Activated naive CD4-positive, alpha-beta T cell treated with anti-CD3 and anti-CD28 coated beads, Interleukin-2, amount 50 U/mL, for 24 hours (primary cell): ENCODE data around the gene SPC24.
"Not testable (repeated sequence)": the region's sequence is repeated elsewhere in the genome, so short reads cannot be mapped to it uniquely, and the experiment has no call there.

Experiments used
- H3K27ac Mint-ChIP-seq: one replicate; pipeline ENCODE4 v1.8.0; 2021; ENCODE audit warnings: mild to moderate bottlenecking, mixed read lengths
- H3K27me3 Mint-ChIP-seq: one replicate; pipeline ENCODE4 v1.8.0; 2021; ENCODE audit warnings: mixed read lengths
- H3K36me3 Mint-ChIP-seq: one replicate; pipeline ENCODE4 v1.8.0; 2021; ENCODE audit warnings: mixed read lengths
- H3K4me1 Mint-ChIP-seq: one replicate; pipeline ENCODE4 v1.8.0; 2021; ENCODE audit warnings: mixed read lengths
- H3K4me3 Mint-ChIP-seq: one replicate; pipeline ENCODE4 v1.8.0; 2021; ENCODE audit warnings: mild to moderate bottlenecking, mixed read lengths
- H3K9me3 Mint-ChIP-seq: one replicate; pipeline ENCODE4 v1.8.0; 2021; ENCODE audit warnings: mixed read lengths

The SPC24 gene

GRCh38 chr19:11127905-11128304, 27.7 kb downstream of the SPC24 start:
- Mint-ChIP-seq H3K4me1 (no peaks in the 10 kb centered on the region), H3K36me3 (peaks cover 11% of the 10 kb centered on the region), H3K27ac (no peak overlapping the region), H3K27me3 (no peaks in the 10 kb centered on the region), H3K9me3 (no peaks in the 10 kb centered on the region), H3K4me3 (no peak overlapping the region)

DNA sequence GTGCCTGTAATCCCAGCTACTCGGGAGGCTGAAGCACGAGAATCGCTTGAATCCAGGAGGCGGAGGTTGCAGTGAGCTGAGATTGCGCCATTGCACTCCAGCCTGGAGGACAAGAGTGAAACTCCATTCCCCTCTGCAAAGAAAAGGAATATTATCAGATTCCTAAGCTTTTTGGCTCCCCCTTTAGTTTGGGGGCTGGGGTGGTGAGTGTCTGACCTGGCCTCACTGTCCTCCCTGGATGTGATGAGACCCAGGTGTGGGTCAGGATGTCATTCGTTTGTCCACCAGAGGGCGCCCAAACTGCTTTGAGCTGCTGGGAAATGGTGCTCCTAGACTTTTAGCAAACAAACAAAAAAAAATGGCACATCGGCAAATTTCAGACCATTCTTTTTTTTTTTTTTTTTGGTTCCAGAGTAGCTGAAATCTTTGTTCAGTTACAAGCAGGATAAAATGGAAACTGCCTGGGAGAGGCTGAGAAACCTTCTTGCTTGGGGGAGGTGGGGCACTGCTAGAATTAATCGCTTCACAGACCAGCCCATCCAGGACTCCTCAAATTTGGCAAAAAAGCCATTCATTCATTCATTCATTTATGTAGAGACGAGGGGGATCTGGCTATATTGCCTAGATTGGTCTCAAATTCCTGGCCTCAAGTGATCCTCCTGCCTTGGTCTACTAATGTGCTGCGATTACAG, 29.4 kb downstream of the SPC24 start:
- H3K27me3 Mint-ChIP-seq: no peaks in the 10 kb centered on the region
- H3K27ac Mint-ChIP-seq: no peak overlapping the region
- peaks cover 10% of the 10 kb centered on the region for H3K36me3 Mint-ChIP-seq
- H3K9me3 Mint-ChIP-seq: no peaks in the 10 kb centered on the region
- no peaks in the 10 kb centered on the region for H3K4me1 Mint-ChIP-seq
- H3K4me3 Mint-ChIP-seq: no peak overlapping the region

- peaks cover 12% of the 10 kb centered on the region for H3K36me3 Mint-ChIP-seq
- H3K27me3 Mint-ChIP-seq, H3K9me3 Mint-ChIP-seq, H3K4me3 Mint-ChIP-seq, H3K27ac Mint-ChIP-seq, H3K4me1 Mint-ChIP-seq: not testable (repeated sequence)
These were observed 31.4 kb downstream of the SPC24 start for GRCh38 chr19:11124157-11124556.

- no peak overlapping the region for H3K27ac Mint-ChIP-seq
- H3K36me3 Mint-ChIP-seq: peaks cover 12% of the 10 kb centered on the region
- H3K9me3 Mint-ChIP-seq: no peaks in the 10 kb centered on the region
These were observed 32.5 kb downstream of the SPC24 start for GRCh38 chr19:11123114-11123513.

DNA sequence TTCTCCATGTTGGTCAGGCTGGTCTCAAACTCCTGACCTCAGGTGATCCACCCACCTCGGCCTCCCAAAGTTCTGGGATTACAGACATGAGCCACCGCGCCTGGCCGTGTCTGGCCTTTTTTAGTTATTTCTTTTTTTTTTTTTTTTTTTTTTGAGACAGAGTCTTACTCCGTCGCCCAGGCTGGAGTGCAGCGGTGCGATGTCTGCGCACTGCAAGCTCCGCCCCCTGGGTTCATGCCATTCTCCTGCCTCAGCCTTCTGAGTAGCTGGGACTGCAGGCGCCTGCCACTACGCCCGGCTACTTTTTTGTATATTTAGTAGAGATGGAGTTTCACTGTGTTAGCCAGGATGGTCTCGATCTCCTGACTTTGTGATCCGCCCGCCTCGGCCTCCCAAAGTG, 33.6 kb downstream of the SPC24 start:
- H3K27me3 Mint-ChIP-seq, H3K4me3 Mint-ChIP-seq, H3K27ac Mint-ChIP-seq, H3K4me1 Mint-ChIP-seq, H3K36me3 Mint-ChIP-seq, H3K9me3 Mint-ChIP-seq: not testable (repeated sequence)

More at GRCh38 chr19:11123114-11123513, 32.5 kb downstream of the SPC24 start:
- Mint-ChIP-seq H3K4me1 (no peaks in the 10 kb centered on the region), H3K27me3 (no peaks in the 10 kb centered on the region), H3K4me3 (no peak overlapping the region)

GRCh38 chr19:11116507-11116906, 39.1 kb downstream of the SPC24 start:
- H3K9me3 Mint-ChIP-seq: no peaks in the 10 kb centered on the region
- no peak overlapping the region for H3K4me3 Mint-ChIP-seq
- H3K36me3 Mint-ChIP-seq: peaks cover 12% of the 10 kb centered on the region
- no peaks in the 10 kb centered on the region for H3K4me1 Mint-ChIP-seq
- H3K27me3 Mint-ChIP-seq: no peaks in the 10 kb centered on the region
- H3K27ac Mint-ChIP-seq: no peak overlapping the region

GRCh38 chr19:11115895-11116446, 39.6 kb downstream of the SPC24 start:
- H3K27ac Mint-ChIP-seq: peak overlapping the region; percentile 12
- H3K36me3 Mint-ChIP-seq: peaks cover 10% of the 10 kb centered on the region
- no peaks in the 10 kb centered on the region for H3K9me3 Mint-ChIP-seq
- no peaks in the 10 kb centered on the region for H3K27me3 Mint-ChIP-seq
- no peaks in the 10 kb centered on the region for H3K4me1 Mint-ChIP-seq
- no peak overlapping the region for H3K4me3 Mint-ChIP-seq

- peaks cover 7% of the 10 kb centered on the region for H3K36me3 Mint-ChIP-seq
- H3K9me3 Mint-ChIP-seq: no peaks in the 10 kb centered on the region
- no peaks in the 10 kb centered on the region for H3K27me3 Mint-ChIP-seq
- H3K4me1 Mint-ChIP-seq: no peaks in the 10 kb centered on the region
- H3K4me3 Mint-ChIP-seq: no peak overlapping the region
- no peak overlapping the region for H3K27ac Mint-ChIP-seq
These were observed 40.5 kb downstream of the SPC24 start for GRCh38 chr19:11115042-11115441.

DNA sequence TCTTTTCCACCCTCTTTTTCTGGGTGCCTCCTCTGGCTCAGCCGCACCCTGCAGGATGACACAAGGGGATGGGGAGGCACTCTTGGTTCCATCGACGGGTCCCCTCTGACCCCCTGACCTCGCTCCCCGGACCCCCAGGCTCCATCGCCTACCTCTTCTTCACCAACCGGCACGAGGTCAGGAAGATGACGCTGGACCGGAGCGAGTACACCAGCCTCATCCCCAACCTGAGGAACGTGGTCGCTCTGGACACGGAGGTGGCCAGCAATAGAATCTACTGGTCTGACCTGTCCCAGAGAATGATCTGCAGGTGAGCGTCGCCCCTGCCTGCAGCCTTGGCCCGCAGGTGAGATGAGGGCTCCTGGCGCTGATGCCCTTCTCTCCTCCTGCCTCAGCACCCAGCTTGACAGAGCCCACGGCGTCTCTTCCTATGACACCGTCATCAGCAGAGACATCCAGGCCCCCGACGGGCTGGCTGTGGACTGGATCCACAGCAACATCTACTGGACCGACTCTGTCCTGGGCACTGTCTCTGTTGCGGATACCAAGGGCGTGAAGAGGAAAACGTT, 42.4 kb downstream of the SPC24 start:
- Mint-ChIP-seq H3K4me3 (no peak overlapping the region), H3K4me1 (no peaks in the 10 kb centered on the region), H3K27ac (peak overlapping the region; percentile 59), H3K27me3 (no peaks in the 10 kb centered on the region), H3K36me3 (peaks cover 13% of the 10 kb centered on the region), H3K9me3 (no peaks in the 10 kb centered on the region)

DNA sequence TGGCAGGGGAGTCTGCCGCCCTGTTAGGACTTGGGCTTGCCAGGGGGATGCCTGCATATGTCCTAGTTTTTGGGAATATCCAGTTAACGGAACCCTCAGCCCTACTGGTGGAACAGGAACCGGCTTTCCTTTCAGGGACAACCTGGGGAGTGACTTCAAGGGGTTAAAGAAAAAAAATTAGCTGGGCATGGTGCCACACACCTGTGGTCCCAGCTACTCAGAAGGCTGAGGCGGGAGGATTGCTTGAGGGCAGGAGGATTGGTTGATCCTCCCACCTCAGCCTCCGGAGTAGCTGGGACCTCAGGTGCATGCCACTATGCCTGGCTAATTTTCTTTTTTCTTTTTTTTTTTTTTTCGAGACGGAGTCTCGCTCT, 43.8 kb downstream of the SPC24 start:
- Mint-ChIP-seq H3K36me3 (peaks cover 11% of the 10 kb centered on the region), H3K27ac (no peak overlapping the region), H3K27me3 (no peaks in the 10 kb centered on the region), H3K4me3 (no peak overlapping the region), H3K9me3 (no peaks in the 10 kb centered on the region), H3K4me1 (no peaks in the 10 kb centered on the region)

DNA sequence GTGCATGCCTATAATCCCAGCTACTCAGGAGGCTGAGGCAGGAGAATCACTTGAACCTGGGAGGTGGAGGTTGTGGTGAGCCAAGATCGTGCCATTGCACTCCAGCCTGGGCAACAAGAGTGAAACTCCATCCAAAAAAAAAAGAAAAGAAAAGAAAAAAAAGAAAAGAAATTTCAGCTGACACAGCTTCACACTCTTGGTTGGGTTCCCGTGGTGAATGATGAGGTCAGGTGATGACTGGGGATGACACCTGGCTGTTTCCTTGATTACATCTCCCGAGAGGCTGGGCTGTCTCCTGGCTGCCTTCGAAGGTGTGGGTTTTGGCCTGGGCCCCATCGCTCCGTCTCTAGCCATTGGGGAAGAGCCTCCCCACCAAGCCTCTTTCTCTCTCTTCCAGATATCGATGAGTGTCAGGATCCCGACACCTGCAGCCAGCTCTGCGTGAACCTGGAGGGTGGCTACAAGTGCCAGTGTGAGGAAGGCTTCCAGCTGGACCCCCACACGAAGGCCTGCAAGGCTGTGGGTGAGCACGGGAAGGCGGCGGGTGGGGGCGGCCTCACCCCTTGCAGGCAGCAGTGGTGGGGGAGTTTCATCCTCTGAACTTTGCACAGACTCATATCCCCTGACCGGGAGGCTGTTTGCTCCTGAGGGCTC, 44.3 kb downstream of the SPC24 start:
- H3K4me1 Mint-ChIP-seq: no peaks in the 10 kb centered on the region
- peaks cover 10% of the 10 kb centered on the region for H3K36me3 Mint-ChIP-seq
- no peak overlapping the region for H3K27ac Mint-ChIP-seq
- H3K4me3 Mint-ChIP-seq: no peak overlapping the region
- no peaks in the 10 kb centered on the region for H3K9me3 Mint-ChIP-seq
- no peaks in the 10 kb centered on the region for H3K27me3 Mint-ChIP-seq

DNA sequence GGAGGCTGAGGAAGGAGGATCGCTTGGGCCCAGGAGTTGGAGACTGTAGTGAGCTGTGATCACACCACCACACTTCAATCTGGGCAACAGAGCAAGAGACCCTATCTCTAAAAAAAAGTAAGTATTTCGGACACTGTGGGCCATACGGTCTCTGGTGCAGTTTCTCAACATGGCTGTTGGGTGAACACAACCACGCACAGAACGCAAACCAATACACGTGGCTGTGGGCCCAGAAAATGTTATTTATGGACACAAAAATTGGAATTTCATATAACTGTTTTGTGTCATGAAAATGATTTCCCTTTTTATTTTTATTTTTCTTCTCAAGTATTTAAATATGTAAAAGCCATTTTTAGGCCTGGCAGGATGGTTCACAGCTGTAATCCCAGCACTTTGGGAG, 46.8 kb downstream of the SPC24 start:
- Mint-ChIP-seq H3K27ac (no peak overlapping the region), H3K4me1 (no peaks in the 10 kb centered on the region), H3K9me3 (no peaks in the 10 kb centered on the region), H3K27me3 (no peaks in the 10 kb centered on the region), H3K4me3 (no peak overlapping the region), H3K36me3 (peaks cover 12% of the 10 kb centered on the region)

- H3K27ac Mint-ChIP-seq: no peak overlapping the region
- no peaks in the 10 kb centered on the region for H3K9me3 Mint-ChIP-seq
- no peaks in the 10 kb centered on the region for H3K4me1 Mint-ChIP-seq
- peaks cover 9% of the 10 kb centered on the region for H3K36me3 Mint-ChIP-seq
- H3K27me3 Mint-ChIP-seq: no peaks in the 10 kb centered on the region
- H3K4me3 Mint-ChIP-seq: no peak overlapping the region
These were observed 49.1 kb downstream of the SPC24 start for GRCh38 chr19:11106477-11106876.

DNA sequence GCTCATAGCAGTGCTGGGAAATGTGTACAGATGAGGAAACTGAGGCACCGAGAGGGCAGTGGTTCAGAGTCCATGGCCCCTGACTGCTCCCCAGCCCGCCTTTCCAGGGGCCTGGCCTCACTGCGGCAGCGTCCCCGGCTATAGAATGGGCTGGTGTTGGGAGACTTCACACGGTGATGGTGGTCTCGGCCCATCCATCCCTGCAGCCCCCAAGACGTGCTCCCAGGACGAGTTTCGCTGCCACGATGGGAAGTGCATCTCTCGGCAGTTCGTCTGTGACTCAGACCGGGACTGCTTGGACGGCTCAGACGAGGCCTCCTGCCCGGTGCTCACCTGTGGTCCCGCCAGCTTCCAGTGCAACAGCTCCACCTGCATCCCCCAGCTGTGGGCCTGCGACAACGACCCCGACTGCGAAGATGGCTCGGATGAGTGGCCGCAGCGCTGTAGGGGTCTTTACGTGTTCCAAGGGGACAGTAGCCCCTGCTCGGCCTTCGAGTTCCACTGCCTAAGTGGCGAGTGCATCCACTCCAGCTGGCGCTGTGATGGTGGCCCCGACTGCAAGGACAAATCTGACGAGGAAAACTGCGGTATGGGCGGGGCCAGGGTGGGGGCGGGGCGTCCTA, 50.5 kb downstream of the SPC24 start:
- H3K36me3 Mint-ChIP-seq: peaks cover 12% of the 10 kb centered on the region
- no peak overlapping the region for H3K27ac Mint-ChIP-seq
- no peaks in the 10 kb centered on the region for H3K9me3 Mint-ChIP-seq
- peaks cover 2% of the 10 kb centered on the region for H3K4me1 Mint-ChIP-seq
- no peaks in the 10 kb centered on the region for H3K27me3 Mint-ChIP-seq
- H3K4me3 Mint-ChIP-seq: no peak overlapping the region

- peaks cover 17% of the 10 kb centered on the region for H3K36me3 Mint-ChIP-seq
- not testable (repeated sequence) for H3K27me3 Mint-ChIP-seq, H3K27ac Mint-ChIP-seq, H3K4me3 Mint-ChIP-seq, H3K9me3 Mint-ChIP-seq
- peaks cover 11% of the 10 kb centered on the region for H3K4me1 Mint-ChIP-seq
These were observed 51.9 kb downstream of the SPC24 start for GRCh38 chr19:11103667-11104066.

GRCh38 chr19:11102944-11103343, 52.6 kb downstream of the SPC24 start:
- Mint-ChIP-seq H3K36me3 (peaks cover 15% of the 10 kb centered on the region), H3K27me3 (no peaks in the 10 kb centered on the region), H3K4me3 (no peak overlapping the region)

More at GRCh38 chr19:11102944-11103343, 52.6 kb downstream of the SPC24 start:
- peaks cover 11% of the 10 kb centered on the region for H3K4me1 Mint-ChIP-seq
- no peaks in the 10 kb centered on the region for H3K9me3 Mint-ChIP-seq
- no peak overlapping the region for H3K27ac Mint-ChIP-seq
